ENCODE results near the gene FCRL2.

DNA sequence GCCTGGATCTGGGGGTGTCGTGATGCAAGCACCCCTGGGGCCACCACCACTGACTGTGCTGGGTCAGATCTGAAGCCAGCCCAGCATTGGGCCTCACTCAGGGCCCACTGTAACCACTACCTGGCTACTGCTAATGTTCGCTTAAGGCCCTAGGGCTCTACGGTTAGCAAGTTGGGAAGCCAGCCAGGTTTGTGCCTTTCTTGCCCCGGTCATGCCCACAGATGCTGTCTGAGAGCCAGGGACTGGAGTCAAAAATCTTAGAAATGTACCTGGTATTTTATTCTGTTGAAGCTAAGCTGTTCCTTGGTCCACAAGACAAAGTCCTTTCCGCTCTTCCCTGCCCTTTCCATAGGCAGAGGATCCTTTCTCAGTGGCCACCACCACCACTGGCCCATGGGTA is 61.2 kb downstream of the FCRL2 start:
- TF ChIP-seq POLR2A (IDR thresholded peaks at IDR 0.05; ENCODE audit: low read length) (no peak), GATA1 (IDR thresholded peaks at IDR 0.05; ENCODE audit: low read depth, low read length) (no peak)
